GM12874 (cell line): Measurements from ENCODE around the gene NT5DC3.

ENCODE experiments used
- CTCF ChIP-seq: IDR thresholded peaks from 2 replicates; pipeline ENCODE4 v1.5.1; 2011; ENCODE audit warnings: low read depth, mild to moderate bottlenecking, control low read depth, low read length, moderate library complexity; ENCODE audit not compliant: insufficient read depth

Gene NT5DC3

GRCh38 chr12:103819892-103820291, 21.1 kb downstream of the NT5DC3 start:
- TF ChIP-seq CTCF, result no peak

GRCh38 chr12:103819312-103819711, 21.7 kb downstream of the NT5DC3 start:
- no peak for TF ChIP-seq CTCF

DNA sequence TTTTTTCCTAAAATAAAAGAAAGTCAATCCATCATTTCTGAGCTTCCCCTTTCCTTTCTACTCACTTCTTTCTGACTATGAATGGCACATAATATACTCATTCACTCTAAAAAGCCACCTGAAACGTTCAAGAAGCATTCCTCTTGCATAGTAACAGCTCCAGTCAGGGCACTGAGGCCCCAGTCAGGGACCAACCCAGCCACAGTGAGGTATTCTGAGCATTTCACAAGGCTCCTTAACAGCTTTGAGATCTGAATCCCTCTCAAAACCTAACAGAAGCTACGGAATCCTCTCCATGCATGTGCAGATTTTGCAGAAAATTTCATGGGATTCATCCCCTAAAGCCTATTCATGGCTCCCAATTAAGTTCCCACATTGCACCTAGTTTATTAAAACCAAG, 23.2 kb downstream of the NT5DC3 start:
- TF ChIP-seq CTCF, result no peak

DNA sequence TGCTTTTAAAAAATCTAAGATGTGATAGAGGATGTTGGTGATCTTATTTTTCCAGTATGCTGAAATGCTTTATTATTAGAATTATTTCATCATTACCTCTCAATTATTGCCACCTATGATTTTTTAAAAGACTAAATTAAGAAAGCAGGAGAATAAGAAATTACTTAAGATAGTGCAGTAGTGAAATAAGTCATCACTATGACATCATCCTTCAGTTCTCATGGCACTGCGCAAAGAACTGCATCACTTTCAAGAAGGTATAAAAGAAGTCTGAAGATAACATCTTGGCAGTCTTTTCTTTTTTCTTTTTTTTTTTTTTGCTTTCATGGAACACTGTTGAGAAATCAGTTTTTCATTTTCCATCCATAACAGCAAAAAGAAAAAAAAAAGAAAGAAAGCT, 24.4 kb downstream of the NT5DC3 start:
- no peak for TF ChIP-seq CTCF

DNA sequence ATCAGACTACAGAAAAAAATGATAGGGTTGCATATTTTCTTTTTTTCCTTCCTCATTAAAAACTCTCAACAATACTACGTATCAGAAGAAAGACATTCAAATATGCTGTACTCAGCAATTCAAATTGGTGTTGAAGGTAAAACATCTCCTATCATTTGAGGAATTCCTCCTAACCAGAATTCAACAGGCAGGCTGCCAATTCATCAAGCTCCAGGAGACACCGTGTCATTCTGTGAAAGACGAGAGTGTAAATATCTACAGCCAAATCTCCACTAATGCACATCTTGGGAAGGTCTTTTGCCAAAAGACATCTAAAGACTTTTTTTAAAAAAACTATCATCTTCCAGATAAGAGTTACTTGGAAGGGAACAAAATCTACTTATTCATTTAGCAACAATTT, 26.6 kb downstream of the NT5DC3 start:
- TF ChIP-seq CTCF, result no peak

- TF ChIP-seq CTCF, result no peak
Measured at GRCh38 chr12:103813949-103814348, 27.1 kb downstream of the NT5DC3 start.

- TF ChIP-seq CTCF, result no peak
Measured at GRCh38 chr12:103813426-103813825, 27.6 kb downstream of the NT5DC3 start.

DNA sequence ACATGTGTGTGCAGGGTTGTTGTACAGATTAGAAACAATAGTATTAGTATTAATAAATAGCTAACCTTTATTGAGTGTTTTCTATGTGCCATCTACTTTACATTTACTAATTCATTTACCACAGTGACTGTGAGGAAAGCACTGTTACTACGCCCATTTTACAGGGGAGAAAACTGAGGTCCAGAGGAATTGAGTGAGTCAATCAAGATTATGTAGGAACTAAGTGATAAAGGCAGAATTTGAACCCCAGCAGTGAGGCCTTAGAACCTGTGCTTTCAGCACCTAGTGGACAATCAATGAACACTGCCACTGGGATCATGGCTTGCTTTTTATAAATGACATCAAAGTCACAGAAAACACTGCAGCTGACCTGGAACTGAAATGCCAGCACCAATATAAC, 28.2 kb downstream of the NT5DC3 start:
- TF ChIP-seq CTCF, result no peak
